BJ (cell line): ENCODE data around the gene RCBTB1. TPM values are rescaled to one million over a fixed set of nuclear protein-coding genes. Genes with fewer than 3 reads are reported as not detected.

Experiments used
- CTCF ChIA-PET: fragments of 350-600 bp; formaldehyde crosslinking; extraction: SDS; loops from one replicate; lab custom pipeline; 2021; ENCODE audit warnings: antibody characterized with exemption, inconsistent platforms; lab: Yijun Ruan, JAX
- POLR2A ChIA-PET: fragments of 300-600 bp; sonication (Branson Sonifier 250); formaldehyde crosslinking; extraction: SDS; loops from one replicate; lab custom pipeline; 2021; ENCODE audit warnings: antibody characterized with exemption; lab: Charles Lee
- DNase-seq: peaks from one replicate; pipeline ENCODE4 v3.0.0-alpha.2; 2011; ENCODE audit warnings: low read depth
- H3K27me3 ChIP-seq: 2 replicates; pipeline ENCODE4 v1.6.0; 2011; ENCODE audit warnings: low read length; ENCODE audit not compliant: control insufficient read depth, insufficient read depth
- H3K36me3 ChIP-seq: 2 replicates; pipeline ENCODE4 v1.5.1; 2011; ENCODE audit warnings: low read length; ENCODE audit not compliant: control insufficient read depth, insufficient read depth
- H3K4me3 ChIP-seq: 2 replicates; pipeline ENCODE4 v1.5.1; 2011; ENCODE audit warnings: low read depth, mild to moderate bottlenecking, control low read depth, low read length
- polyA plus RNA-seq: library from polyadenylated mRNA; depleted of rRNA; stranded (reverse); fragments of >200 nt; gene quantifications from 2 replicates; pipeline ENCODE4 v1.2.3, GENCODE V29; 2011
- TF ChIP-seq, protein P1 (sequence below): IDR thresholded peaks from 2 replicates; pipeline ENCODE4 v1.5.1; 2011; ENCODE audit warnings: low read depth, mild to moderate bottlenecking, control low read depth, inconsistent platforms, low read length, moderate library complexity; ENCODE audit not compliant: insufficient read depth

The RCBTB1 gene
- polyA plus RNA-seq, 1 experiment = 8.0 TPM

DNA sequence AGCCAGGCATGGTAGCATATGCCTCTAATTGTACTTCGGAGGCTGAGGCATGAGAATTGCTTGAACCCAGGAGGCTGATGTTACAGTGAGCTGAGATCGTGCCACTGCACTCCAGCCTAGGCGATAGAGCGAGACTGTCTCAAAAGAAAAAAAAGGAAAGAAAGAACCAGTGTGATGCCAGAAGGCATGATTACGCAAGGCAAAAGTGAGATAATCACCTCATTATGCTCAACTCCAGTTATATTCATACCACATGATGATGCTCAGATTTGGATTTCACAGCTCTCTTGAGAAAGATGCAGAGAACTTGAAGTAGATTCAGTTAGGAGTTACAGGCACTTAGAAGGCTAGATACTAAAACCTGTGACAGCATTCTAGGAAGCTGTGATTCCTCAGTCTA is 21.8 kb downstream of the RCBTB1 start:
- POLR2A ChIA-PET = no interaction called here
- CTCF ChIA-PET = interaction anchor here (1.3 kb wide), 1 partner anchor 44 kb away, joined by 3 read pairs; no protein-coding TSS in a partner anchor
- H3K36me3 ChIP-seq = 0 out of 2 replicates have a peak, but pooled peaks cover 1% of the 10 kb centered on the region
- no peak for DNase-seq
- TF ChIP-seq, protein P1, sequence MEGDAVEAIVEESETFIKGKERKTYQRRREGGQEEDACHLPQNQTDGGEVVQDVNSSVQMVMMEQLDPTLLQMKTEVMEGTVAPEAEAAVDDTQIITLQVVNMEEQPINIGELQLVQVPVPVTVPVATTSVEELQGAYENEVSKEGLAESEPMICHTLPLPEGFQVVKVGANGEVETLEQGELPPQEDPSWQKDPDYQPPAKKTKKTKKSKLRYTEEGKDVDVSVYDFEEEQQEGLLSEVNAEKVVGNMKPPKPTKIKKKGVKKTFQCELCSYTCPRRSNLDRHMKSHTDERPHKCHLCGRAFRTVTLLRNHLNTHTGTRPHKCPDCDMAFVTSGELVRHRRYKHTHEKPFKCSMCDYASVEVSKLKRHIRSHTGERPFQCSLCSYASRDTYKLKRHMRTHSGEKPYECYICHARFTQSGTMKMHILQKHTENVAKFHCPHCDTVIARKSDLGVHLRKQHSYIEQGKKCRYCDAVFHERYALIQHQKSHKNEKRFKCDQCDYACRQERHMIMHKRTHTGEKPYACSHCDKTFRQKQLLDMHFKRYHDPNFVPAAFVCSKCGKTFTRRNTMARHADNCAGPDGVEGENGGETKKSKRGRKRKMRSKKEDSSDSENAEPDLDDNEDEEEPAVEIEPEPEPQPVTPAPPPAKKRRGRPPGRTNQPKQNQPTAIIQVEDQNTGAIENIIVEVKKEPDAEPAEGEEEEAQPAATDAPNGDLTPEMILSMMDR = no peak
- no peak overlapping the region for H3K4me3 ChIP-seq
- no peaks in the 10 kb centered on the region for H3K27me3 ChIP-seq

DNA sequence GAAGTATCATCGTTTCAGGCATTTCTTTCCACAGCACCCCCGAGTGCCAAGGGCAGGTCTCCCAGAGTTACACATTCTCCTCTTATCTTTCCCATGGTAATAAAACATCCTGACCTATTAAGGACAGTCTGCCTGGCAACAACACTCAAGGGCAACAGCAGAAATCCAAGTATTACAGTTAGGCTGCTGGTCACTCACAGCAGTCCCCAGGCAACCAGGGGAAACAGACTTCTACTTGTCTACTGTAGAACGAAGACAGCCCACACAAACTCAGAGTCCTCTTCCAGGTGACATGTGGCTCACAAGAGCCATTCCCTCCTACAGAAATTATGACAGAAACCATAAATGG is 24.3 kb downstream of the RCBTB1 start:
- H3K36me3 ChIP-seq = 0 out of 2 replicates have a peak, but pooled peaks cover 2% of the 10 kb centered on the region
- CTCF ChIA-PET = interaction anchor here (1.4 kb wide), 1 partner anchor 10 kb away, joined by 4 read pairs; no protein-coding TSS in a partner anchor
- POLR2A ChIA-PET = no interaction called here
- no peak overlapping the region for H3K4me3 ChIP-seq
- DNase-seq = no peak
- H3K27me3 ChIP-seq = no peaks in the 10 kb centered on the region
- TF ChIP-seq, protein P1 = no peak

DNA sequence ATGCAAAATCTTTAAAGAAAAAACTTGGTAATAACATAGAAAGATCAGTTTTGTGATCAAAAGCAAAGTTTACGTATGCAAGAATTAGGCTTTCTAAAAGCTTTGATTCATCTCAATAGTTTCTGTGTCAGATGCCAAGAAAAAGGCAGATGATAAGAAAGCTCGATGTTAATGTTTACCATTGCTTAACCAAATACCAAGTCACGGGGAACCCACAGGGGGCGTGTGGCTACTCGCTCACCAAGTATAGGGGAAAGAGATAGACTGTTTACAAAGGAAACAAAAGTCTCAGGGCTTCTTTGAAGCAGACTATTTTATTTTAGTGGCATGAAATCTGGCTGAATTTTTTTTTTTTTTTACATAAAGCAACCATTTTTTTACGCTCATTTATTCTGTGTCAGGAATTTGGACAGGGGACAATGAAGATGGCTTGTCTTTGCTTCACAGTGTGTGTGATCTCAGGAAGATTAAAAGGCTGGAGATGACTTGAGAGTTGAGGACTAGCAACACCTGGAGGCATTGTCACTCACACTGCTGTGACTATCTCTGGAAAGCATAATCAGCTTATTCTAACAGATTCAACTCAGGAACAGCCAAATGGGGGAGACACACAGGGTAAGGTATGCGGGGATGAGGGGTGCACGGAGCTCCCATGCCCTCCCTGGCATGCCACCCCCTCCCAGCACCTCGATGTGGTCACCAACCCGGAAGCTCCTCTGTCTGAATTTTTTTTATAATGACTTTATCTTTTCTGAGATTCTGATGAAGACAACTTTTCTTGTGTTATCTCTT is 24.9 kb downstream of the RCBTB1 start:
- H3K27me3 ChIP-seq = no peaks in the 10 kb centered on the region
- POLR2A ChIA-PET = no interaction called here
- 0 out of 2 replicates have a peak, but pooled peaks cover 2% of the 10 kb centered on the region for H3K36me3 ChIP-seq
- TF ChIP-seq, protein P1 = 0 out of 2 replicates have a peak, but pooled peaks have one; percentile 10
- CTCF ChIA-PET = interaction anchor here (0.7 to 1.4 kb wide), 3 partner anchors 9 to 806 kb away, joined by 3 to 6 read pairs (median 4); no protein-coding TSS in a partner anchor
- no peak overlapping the region for H3K4me3 ChIP-seq
- DNase-seq = no peak

DNA sequence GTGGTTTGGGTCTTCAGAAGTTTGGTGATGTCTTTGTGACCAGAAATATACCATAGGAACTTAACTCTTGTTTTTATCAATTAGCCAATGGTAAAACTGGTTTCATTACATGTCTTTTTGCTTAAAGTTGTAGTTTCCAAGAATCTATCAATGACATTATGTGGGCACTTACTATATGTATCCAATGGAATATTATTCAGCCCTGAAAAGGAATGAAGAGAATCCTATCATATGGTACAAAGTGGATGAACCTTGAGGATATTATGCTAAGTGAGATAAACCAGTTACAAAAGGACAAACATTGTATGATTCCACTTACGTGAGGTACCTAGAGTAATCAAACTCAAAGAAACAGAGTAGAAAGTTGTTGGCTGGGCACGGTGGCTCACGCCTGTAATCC is 26.4 kb downstream of the RCBTB1 start:
- no peak overlapping the region for H3K4me3 ChIP-seq
- ChIA-PET CTCF (no interaction called here), POLR2A (no interaction called here)
- TF ChIP-seq, protein P1 = no peak
- no peak for DNase-seq
- peaks cover 2% of the 10 kb centered on the region; the same call in 1 of the 2 replicates for H3K36me3 ChIP-seq
- H3K27me3 ChIP-seq = no peaks in the 10 kb centered on the region

DNA sequence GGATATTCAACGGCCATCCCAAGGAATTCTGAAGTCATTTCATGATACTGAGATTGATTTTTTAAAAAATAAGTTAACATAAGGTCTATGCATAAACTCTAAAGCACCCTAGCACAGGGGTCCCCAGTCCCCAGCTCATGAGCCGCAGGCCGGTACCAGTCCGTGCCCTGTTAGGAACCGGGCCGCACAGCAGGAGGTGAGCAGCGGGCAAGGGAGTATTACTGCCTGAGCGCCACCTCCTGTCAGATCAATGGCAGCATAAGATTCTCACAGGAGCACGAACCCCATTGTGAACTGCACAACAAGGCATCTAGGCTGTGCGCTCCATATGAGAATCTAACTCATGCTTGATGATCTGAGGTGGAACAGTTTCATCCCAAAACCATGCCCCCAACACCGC is 31.0 kb downstream of the RCBTB1 start:
- Histone ChIP-seq H3K4me3 (no peak overlapping the region), H3K36me3 (peaks cover 2% of the 10 kb centered on the region), H3K27me3 (no peaks in the 10 kb centered on the region)
- ChIA-PET POLR2A (no interaction called here), CTCF (no interaction called here)
- TF ChIP-seq, protein P1 = no peak
- DNase-seq = no peak
